GM21360 (cell line): ENCODE data around the gene UGT1A3.
"Not testable (repeated sequence)": the region's sequence is repeated elsewhere in the genome, so short reads cannot be mapped to it uniquely, and the experiment has no call there.

Source experiments
- ATAC-seq: cut with Tn5 transposase; IDR thresholded peaks from one replicate; pipeline ENCODE4 v1.9.1; 2021; ENCODE audit warnings: mild to moderate bottlenecking, moderate library complexity; ENCODE audit not compliant: unreplicated experiment

Gene UGT1A3

DNA sequence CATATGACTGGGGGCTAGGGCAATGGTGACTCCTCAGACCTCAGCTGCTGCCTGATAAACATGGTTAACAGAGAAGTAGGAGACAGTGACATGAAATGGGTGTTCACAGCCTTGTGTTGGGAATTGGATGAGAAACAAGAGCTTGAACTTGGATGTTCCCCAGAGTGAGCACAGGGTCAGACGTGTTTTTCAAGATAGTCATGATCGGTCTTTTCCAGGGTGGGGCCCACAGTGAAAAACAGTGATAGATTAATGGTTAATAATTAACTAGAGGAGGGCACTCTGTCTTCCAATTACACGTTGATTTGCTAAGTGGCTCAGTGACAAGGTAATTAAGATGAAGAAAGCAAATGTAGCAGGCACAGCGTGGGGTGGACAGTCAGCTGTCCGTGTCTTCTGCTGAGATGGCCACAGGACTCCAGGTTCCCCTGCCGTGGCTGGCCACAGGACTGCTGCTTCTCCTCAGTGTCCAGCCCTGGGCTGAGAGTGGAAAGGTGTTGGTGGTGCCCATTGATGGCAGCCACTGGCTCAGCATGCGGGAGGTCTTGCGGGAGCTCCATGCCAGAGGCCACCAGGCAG is at the start of gene UGT1A3:
Gene UGT1A3 (plus strand): TSS at position 320 of the 579 bp plus-strand sequence. CDS start 85 bp downstream, at position 405.
- ATAC-seq: no peak

DNA sequence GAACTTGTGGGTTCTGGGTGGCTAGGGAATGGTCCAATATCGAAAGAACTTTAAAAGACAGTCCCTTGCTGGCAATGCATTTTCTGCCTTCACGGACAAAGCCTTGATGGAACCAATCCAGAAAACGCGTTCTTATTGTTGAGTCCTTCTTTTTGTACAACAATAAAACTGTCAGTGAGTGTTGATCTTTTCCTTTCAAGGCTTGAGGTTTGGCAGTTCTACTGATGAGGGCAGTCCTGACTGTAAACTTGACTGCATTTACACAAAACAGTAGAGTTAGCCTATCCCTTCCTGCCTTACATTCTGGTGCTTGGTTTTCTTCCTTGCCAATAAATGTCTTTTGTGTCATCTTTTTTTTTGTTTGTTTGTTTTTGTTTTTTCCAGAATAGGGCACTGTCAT is 49.6 kb upstream of the UGT1A3 start:
- ATAC-seq: no peak

DNA sequence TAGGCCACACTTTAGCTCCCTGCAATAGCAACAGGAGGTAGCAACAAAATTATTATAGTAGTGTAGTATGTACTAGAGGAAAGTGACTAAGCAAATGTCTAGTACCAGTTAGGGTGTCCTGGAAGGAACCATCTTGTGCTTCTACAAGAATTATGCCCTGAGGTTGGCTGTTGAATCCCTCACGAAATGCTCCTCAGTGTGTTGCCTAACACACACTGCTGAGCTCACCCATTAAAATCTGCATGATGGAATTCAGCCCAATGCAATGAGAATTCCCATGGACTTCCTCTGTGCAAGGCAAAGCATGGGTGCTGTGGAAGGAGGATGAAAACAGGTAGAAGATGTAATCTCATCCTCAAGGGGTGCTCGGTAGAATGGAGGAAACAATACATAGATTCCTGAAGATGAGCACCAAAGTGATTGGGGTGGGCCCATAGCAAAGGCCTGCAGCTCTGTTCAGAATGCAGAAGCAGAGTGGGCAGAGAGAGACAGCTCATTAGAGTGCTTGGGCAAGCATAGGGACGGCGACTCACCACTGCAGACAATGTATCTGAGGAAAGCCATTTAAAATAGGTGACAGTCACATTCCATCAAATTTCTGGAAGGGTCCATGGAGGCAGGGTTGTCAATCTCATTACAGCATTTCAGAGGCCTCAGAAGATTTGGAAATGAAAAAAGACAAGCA is 48.3 kb upstream of the UGT1A3 start:
- ATAC-seq: no peak

DNA sequence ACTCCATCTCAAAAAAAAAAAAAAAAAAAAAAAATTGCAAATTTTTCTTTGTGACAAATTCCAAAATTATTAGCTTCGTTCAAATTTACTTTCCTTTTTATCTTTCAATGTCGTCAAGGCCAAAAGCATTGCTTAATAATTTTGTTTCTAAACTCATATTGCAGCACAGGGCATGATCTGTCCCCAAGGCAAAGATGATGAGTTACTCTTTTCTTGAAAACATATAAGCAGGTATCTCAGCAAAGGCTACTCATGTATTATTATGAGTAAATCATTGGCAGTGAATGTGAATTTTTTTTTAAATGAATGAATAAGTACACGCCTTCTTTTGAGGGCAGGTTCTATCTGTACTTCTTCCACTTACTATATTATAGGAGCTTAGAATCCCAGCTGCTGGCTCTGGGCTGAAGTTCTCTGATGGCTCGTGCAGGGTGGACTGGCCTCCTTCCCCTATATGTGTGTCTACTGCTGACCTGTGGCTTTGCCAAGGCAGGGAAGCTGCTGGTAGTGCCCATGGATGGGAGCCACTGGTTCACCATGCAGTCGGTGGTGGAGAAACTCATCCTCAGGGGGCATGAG is 47.2 kb upstream of the UGT1A3 start, which contains the start of gene UGT1A7:
Gene UGT1A7 (plus strand): TSS at position 381 of the 579 bp plus-strand sequence. CDS start 37 bp downstream, at position 418.
- ATAC-seq: no peak

DNA sequence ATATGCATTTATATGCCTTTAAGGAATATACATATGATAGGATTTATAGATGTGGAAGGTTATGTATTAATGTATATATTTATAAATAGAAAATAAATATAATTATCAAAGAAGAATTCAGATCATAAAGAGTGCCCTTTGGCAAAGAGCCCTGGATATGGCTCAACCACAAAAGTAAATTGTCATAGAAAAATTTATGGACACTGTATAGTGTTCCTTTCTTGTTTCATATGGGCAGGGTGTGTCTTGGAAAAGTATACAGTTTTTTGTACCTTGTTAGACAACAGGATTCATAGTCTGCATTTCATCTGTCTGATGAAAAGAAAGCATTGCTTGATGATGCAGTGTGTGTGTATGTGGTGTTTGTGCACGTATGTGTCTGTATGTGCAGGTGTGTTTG is 44.2 kb upstream of the UGT1A3 start:
- ATAC-seq: no peak

DNA sequence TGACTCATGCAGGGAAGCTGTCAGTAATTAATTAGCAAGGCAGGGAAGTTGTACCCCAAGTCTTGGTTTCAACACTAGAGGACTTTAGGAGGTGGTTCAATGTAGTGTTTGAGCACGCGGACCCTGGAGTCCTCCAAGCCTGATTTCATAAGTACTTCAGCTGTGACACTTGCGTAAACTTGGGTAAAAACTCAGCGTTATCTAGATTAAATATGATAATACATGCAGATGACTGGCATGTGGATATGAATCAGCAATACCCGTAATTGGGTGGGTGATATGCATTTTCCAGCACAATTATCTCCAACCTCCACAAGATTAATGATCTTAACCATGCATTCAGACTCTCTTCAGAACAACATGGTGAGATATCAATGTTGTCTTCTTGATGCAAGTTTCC is 41.9 kb upstream of the UGT1A3 start:
- no peak for ATAC-seq

DNA sequence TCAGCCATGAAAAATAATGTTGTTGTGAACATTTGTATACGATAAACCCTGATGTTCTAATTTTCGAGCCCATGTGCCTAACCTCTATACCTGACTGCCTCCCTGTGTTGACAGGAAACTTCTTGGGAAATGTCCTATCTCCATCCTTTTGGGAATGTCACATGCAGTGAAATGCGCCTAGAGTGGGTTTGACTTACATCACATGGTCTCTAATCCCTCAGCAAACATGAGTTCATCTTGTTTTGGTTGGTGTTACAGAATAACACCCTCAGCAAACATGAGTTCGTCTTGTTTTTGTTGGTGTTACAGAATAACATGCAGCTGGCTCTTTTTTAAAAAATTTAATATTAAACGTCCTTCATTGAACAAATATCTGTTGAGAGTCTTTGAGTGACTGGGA is 40.5 kb upstream of the UGT1A3 start:
- no peak for ATAC-seq

DNA sequence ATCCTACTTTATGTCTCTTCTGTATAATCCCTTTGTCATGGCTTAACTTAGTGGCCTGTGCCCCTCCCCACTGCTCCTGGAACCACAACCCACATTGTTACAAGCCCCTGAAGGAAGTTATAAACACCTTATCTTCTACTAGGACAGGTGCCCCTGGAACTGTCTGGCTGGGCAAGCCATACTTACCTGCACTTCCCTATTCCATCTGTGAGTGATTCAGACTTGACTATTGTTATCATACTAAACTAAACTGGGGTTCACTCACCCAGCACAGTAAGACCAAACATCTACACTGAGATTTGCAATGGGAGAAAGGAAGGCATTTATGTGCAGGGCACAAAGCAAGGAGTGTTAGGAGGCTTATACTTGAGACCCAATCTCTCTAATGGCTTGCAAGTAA is 39.8 kb upstream of the UGT1A3 start:
- no peak for ATAC-seq

DNA sequence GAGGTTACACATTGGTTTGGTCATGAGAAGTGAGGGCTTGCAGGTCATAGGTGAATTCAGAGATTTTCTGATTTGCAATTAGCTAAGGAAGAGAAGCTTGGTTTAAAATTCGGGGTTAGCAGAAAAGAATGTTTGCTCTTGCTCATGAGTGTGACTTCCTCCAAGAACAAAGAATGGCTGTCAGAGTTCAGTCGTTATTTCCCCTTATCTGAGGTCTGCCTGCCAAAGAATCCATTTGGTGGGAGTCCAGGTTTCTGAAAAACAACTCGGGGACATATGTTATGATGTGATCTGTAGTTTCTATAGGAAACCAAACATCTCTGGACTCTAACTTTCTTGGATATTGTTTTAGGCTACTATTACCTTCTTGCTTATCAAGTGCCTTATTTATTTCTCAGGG is 39.3 kb upstream of the UGT1A3 start:
- ATAC-seq: no peak

DNA sequence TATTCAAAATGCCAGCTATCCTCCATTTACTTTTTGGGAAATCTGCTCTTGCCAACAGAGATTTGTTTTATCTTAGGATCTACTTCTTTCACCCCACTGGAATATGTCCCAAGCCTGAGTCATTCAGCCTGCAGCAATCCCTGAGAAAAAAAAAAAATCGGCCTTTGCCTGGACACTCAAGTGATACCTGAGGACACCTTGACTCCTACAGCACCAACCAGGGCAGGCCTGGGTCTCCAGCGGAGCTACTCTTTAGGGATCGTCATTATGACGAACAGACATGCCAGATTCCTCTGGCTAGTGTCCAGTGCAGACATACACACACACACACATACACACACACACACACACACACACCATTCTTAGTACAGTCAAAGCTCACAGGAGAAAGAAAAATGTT is 38.4 kb upstream of the UGT1A3 start:
- no peak for ATAC-seq

DNA sequence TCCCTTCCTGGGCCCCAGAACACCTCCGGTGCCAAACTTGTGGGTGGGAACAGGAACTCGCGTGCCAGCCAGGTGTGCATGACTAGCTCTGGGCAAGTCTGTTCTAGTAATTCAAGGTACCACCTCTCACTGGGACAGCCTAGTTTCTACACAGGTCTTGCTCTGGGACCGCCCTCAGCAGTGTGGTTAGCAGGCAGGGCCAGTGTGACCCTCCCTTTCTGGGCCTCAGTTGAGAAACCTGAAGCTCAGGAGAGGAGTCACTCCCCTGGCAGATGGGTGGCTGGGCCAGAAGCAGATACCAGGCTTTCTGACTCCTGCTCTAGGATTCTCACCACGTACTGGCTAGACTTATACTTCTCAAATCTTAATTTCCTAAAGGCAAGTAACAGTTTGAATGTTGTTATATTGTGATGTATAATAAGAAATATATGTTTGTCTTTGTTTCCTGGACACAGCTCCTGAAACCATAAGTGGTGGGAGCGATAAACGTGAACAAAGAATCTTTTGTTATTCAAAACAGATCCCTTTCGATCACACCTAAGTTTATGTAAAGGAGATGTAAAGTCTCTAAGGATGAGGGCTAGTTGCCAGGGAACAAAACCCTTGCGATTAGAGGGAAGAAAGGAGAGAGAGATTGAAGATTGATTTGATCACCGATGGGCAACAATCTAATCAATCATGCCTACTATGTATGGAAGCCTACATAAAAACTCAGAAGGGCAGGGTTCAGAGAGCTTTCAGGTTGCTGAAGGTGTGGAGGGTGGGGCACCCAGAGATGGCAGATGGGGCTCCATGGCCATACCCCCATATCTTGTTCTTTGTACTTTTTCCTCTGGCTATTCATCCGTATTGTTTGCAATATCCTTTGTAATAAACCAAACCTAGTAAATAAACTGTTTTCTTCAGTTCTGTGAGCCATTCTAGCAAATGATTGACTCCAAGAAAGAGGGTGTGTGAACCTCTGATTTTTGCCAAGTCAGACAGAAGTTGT is 37.1 kb upstream of the UGT1A3 start:
- ATAC-seq: no peak

DNA sequence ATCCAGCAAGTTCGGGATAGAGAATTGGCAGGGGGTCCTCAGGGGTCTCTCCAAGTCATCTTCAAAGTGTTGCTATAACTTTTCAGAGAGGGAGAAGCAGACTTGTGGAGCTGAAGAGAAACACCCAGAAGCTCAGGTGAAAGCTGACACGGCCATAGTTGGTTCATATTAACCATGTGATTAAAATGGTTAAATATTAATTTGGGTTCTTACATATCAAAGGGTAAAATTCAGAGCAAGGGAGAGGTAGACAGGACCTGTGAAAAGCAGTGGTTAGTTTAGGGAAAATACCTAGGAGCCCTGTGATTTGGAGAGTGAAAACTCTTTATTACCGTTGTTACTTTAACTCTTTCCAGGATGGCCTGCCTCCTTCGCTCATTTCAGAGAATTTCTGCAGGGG is 36.2 kb upstream of the UGT1A3 start, which contains the start of gene UGT1A6:
Gene UGT1A6 (plus strand): TSS at position 243 of the 400 bp plus-strand sequence. CDS start 115 bp downstream, at position 358.
- no peak for ATAC-seq

DNA sequence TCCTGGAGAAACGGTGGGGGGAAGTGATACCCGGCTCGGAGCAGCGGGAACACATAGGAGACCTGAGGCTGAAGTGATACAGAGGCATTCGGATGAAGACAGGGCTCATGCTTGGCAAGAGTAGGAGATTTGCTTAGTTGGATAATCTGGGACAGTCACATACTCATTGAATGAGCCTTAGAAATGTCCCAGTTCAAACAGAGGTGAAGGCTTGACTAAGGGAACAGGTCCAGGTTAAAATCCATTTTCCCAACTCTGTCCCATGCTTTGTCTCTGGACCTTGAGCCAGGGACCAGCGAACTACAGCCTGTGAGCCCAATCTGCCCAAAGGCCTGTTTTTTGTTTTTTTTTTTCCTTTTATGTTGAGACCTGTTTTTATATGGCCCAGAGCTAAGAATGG is 34.9 kb upstream of the UGT1A3 start:
- ATAC-seq: no peak

DNA sequence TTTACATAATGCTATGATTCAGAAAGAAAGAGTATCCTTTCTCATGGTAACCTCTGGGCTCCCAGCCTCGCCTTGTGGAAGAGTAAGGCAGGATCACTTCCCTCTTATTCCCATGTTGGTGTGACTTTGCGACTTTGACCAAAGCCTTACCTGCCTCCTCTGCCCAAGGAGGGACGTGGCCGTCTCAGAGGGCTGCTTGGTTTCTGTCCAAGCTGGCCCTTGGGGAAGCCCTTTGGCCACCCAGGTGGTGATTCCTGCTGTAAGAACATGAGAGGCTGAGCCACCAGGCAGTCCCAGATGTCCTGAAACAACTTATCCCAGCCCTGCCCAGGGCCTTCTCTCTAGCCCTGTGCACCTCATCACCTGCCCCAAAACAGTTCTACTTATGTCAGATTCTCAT is 30.1 kb upstream of the UGT1A3 start:
- ATAC-seq: no peak

DNA sequence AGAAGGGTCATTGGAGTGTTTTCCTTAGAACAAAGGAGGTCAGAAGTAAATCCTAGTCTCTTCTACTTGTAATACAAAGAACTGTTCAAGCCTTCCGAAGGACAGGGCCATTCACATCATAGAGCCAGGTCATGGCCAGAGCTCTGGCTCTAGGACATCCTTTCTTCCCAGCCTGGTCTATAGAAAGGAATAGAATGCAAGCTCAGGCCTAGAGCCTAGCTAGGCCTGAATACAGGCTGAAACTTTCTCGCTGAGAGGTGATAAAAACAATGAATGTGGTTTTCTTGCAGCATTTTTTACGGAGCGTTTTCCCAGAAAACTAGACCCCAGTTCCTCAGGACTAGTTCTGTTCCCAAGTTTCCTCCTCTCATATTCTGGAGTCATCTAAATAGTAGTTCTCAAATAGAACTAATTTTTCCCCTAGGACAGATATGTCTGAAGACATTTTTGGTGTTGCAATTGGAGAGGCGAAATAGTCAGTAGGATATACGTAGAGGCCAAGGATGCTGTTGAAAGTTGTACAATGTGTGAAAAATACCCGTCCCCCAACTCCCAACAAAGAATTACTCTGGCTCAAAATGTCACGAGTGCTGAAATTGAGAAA is 29.3 kb upstream of the UGT1A3 start:
- ATAC-seq: no peak

DNA sequence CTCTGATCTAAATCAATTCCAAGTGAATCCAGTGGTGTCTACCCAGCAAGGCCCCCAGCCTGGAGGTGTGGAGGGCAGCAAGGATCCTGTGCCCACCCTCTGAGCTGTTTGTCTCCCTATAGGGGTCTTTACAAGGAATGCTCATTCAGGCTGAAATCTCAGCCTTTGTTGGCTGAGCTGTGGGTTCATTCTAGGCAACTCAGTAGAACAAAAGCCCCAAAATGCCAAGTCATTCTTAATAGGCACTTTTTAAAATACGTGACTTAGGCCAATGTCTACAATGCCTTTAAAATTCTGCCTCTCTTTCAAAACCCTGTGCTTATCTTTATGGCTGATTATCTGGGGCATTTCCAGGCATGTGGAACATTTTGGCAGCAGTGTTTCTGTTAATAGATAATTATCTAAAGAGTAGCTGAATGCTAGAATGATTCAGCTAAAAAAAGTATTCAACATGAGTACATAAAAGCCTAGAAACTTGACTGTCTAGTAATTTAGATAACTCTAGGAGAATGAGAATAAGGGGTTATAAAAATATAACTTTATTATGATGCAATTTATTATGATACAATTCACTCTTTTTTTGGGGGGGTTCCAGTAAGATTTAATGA is 28.7 kb upstream of the UGT1A3 start:
- ATAC-seq: no peak

DNA sequence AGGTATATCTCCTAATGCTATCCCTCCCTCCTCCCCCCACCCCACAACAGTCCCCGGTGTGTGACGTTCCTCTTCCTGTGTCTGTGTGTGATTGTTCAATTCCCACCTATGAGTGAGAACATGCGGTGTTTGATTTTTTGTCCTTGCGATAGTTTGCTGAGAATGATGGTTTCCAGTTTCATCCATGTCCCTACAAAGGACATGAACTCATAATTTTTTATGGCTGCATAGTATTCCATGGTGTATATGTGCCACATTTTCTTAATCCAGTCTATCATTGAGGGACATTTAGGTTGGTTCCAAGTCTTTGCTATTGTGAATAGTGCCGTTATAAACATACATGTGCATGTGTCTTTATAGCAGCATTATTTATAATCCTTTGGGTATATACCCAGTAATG is 28.0 kb upstream of the UGT1A3 start:
- not testable (repeated sequence) for ATAC-seq

DNA sequence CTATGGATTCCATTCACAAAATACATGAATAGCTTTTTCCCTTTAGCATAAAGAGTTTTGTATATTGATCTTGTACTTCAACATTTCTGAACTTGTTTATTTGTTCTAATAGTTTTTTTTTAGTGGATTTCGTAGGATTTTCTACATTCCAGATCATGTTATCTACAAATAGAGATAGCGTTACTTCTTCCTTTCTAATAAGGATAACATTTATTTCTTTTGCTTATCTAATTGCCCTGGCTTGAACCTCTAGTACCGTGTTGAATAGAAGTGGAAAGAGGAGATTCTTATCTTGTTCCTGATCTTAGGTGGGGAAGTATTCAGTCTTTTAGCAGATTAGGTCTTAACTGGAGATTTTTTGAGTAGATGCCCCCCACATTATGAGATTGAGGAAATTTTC is 26.6 kb upstream of the UGT1A3 start:
- ATAC-seq: no peak

DNA sequence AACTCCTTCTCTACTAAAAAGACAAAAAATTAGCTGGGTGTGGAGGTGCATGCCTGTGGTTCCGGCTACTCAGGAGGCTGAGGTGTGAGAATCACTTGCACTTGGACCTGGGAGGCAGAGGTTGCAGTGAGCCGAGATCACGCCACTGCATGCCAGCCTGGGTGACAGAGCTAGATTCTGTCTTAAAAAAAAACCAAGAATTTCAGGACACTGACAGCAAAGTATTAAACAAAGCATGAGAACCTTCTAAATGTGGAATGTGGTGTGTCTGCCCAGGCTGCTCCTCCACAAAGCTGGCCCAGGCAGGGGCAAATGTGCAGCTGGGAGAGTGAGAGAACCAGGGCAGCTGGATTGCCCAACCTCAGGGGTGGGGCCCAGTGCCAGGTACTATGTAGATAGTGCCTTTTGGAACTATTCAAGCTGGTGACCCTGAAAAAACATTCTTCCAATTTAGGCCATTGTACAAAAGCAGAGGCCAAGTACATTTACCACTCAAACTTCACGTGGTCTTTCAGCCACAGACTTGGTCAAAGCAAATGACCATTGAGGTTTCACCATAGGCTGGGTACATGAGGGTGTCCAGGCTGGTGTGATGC is 22.8 kb upstream of the UGT1A3 start:
- ATAC-seq: no peak

DNA sequence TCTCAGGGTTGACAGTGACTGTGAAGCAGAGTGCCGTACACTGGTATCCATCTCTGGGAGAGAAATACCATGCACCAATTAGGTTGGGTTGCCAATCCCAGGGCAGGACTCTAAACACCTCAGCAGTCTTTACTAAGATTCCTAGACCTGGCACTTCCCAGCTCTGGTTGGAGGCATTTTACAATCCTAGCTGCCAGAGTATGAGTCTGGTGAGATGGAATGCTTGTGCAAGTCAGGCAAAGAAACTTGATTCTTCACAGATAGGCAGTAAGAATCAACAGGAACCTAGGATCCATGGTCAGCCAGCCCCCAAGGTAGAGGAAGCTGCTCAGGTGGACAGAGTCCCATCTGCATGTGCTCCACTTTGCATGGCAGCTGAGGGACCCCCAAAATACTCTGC is 22.1 kb upstream of the UGT1A3 start:
- ATAC-seq: no peak
